KMS-11 (cell line): ENCODE results near the gene KRTAP27-1.

ENCODE experiments used
- H2AFZ ChIP-seq: fragments of 200-600 bp; sonication (generic); 2 replicates; pipeline ENCODE4 v1.6.1; 2016; ENCODE audit warnings: antibody characterized with exemption, mixed run types, low read depth
- H3K27ac ChIP-seq: fragments of 200-600 bp; sonication (generic); 2 replicates; pipeline ENCODE4 v1.6.1; 2016; ENCODE audit warnings: mild to moderate bottlenecking, mixed run types
- H3K27me3 ChIP-seq: fragments of 200-600 bp; sonication (generic); 2 replicates; pipeline ENCODE4 v1.6.1; 2017; ENCODE audit warnings: mild to moderate bottlenecking, low read depth, mixed run types, moderate library complexity; ENCODE audit not compliant: insufficient read depth
- H3K36me3 ChIP-seq: fragments of 200-600 bp; sonication (generic); 2 replicates; pipeline ENCODE4 v1.6.1; 2017; ENCODE audit warnings: mild to moderate bottlenecking, mixed run types; ENCODE audit not compliant: insufficient read depth
- H3K4me1 ChIP-seq: fragments of 200-600 bp; sonication (generic); 2 replicates; pipeline ENCODE4 v1.6.1; 2016; ENCODE audit warnings: mild to moderate bottlenecking, low read depth, mixed run types; ENCODE audit not compliant: poor library complexity, severe bottlenecking
- H3K4me2 ChIP-seq: fragments of 200-600 bp; sonication (generic); 2 replicates; pipeline ENCODE4 v1.7.0; 2016; ENCODE audit warnings: mild to moderate bottlenecking, mixed run types
- H3K4me3 ChIP-seq: fragments of 200-600 bp; sonication (generic); IDR thresholded peaks from 2 replicates; pipeline ENCODE4 v1.6.1; 2017; ENCODE audit warnings: low read depth, low read length, mixed read lengths; ENCODE audit not compliant: insufficient read depth
- H3K79me2 ChIP-seq: fragments of 200-600 bp; sonication (generic); 2 replicates; pipeline ENCODE4 v1.6.1; 2016; ENCODE audit warnings: low read depth, mixed run types; ENCODE audit not compliant: insufficient read depth
- H3K9ac ChIP-seq: fragments of 200-600 bp; sonication (generic); 2 replicates; pipeline ENCODE4 v1.6.1; 2016; ENCODE audit warnings: mild to moderate bottlenecking, mixed run types
- H4K20me1 ChIP-seq: fragments of 200-600 bp; sonication (generic); 2 replicates; pipeline ENCODE4 v1.6.1; 2016; ENCODE audit warnings: mild to moderate bottlenecking, mixed run types; ENCODE audit not compliant: insufficient read depth
- TF ChIP-seq, protein P1 (sequence below): fragments of 200-600 bp; sonication (generic); conservative IDR thresholded peaks from 2 replicates; pipeline ENCODE4 v1.6.1; 2017; ENCODE audit warnings: low read depth, mild to moderate bottlenecking, antibody characterized with exemption, low read length, moderate library complexity, mixed read lengths

The KRTAP27-1 gene

DNA sequence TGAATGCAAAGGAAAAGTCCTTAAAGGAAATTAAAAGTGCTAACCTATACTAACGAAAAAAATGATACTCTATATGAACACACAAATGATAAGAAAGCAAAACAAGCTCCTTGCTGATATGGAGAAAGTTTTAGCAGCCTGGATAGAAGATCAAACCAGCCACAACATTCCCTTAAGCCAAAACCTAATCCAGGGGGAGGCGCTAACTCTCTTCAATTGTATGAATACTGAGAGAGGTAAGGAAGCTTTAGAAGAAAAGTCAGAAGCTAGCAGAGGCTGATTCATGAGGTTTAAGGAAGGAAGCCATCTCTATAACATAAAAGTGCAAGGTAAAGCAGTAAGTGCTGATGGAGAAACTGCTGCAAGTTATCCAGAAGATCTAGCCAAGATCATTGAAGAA is 7.5 kb upstream of the KRTAP27-1 start:
- Histone ChIP-seq H2AFZ (no peak overlapping the region), H3K9ac (no peak overlapping the region), H3K4me3 (no peak overlapping the region), H4K20me1 (no peaks in the 10 kb centered on the region), H3K36me3 (no peaks in the 10 kb centered on the region), H3K27me3 (no peaks in the 10 kb centered on the region), H3K4me2 (no peak overlapping the region), H3K27ac (no peak overlapping the region), H3K4me1 (no peaks in the 10 kb centered on the region), H3K79me2 (no peaks in the 10 kb centered on the region)
- TF ChIP-seq, protein P1, sequence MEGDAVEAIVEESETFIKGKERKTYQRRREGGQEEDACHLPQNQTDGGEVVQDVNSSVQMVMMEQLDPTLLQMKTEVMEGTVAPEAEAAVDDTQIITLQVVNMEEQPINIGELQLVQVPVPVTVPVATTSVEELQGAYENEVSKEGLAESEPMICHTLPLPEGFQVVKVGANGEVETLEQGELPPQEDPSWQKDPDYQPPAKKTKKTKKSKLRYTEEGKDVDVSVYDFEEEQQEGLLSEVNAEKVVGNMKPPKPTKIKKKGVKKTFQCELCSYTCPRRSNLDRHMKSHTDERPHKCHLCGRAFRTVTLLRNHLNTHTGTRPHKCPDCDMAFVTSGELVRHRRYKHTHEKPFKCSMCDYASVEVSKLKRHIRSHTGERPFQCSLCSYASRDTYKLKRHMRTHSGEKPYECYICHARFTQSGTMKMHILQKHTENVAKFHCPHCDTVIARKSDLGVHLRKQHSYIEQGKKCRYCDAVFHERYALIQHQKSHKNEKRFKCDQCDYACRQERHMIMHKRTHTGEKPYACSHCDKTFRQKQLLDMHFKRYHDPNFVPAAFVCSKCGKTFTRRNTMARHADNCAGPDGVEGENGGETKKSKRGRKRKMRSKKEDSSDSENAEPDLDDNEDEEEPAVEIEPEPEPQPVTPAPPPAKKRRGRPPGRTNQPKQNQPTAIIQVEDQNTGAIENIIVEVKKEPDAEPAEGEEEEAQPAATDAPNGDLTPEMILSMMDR: no peak

DNA sequence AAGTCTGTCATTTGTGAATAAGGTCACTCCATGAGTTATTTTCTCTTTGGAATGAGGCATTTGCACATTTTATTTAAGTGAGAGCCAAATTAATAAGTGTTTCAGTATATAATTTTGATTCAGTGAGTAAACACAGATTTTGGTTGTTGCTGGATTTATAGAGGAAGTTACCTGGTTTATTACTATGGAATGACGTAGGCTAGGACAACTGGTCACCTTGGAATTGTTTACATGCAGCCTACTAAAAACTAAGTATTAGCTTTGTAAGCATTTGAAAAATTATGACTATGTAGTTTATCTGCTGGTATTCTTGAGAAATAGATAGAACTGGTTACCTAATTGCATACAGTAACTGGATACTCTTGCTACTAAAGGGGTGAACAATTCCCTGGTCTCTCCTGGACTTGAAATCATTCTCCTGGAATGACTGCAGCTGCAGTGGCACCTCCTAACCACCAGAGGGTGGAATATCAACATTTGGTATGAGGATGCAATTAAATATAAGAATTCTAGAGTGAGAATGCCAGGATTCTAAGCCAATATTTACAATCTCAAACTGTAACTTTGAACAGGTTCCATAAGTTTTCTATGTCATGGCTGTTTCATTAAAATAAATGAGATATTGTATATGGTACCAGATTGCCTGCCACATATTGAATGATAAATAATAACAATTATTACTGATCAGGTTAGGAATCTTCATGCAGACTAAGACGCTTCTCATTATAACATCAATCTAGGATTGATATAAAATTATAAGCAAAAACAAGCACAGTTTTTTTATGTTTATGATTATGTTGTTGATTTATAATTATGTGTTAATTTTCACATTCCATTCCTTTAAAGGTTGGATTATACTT is 3.5 kb upstream of the KRTAP27-1 start:
- TF ChIP-seq, protein P1: peak; percentile 98
- H3K27ac ChIP-seq: no peak overlapping the region

DNA sequence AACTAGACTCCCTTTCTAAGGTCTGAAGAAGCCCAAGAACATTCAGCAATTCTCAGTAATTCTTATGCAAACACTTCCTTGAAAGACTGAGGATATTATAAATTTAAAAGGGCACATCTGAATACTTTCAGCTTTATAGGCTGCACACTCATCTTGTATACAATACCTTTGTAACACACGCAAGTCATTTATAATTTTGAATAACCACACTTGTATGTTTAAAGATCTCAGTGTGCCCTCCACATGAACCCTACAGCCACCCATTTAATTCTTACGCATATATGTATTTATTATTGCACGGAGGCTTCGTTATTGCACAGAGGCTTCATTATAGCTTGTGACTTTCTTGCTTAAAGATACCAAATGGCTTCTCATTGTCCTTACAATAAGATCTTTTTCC is 1.2 kb upstream of the KRTAP27-1 start:
- Histone ChIP-seq H3K9ac (no peak overlapping the region), H2AFZ (no peak overlapping the region), H3K27ac (no peak overlapping the region), H3K4me3 (no peak overlapping the region), H3K27me3 (no peaks in the 10 kb centered on the region), H3K79me2 (no peaks in the 10 kb centered on the region), H3K4me1 (no peaks in the 10 kb centered on the region), H3K36me3 (no peaks in the 10 kb centered on the region), H3K4me2 (no peak overlapping the region), H4K20me1 (no peaks in the 10 kb centered on the region)
- TF ChIP-seq, protein P1: no peak

More for the DNA sequence above, 3.5 kb upstream of the KRTAP27-1 start:
- H2AFZ ChIP-seq: no peak overlapping the region
- no peaks in the 10 kb centered on the region for H4K20me1 ChIP-seq
- H3K4me3 ChIP-seq: no peak overlapping the region
- no peaks in the 10 kb centered on the region for H3K36me3 ChIP-seq
- H3K4me2 ChIP-seq: no peak overlapping the region
- H3K4me1 ChIP-seq: no peaks in the 10 kb centered on the region
- no peaks in the 10 kb centered on the region for H3K79me2 ChIP-seq
- H3K27me3 ChIP-seq: no peaks in the 10 kb centered on the region
- H3K9ac ChIP-seq: no peak overlapping the region

DNA sequence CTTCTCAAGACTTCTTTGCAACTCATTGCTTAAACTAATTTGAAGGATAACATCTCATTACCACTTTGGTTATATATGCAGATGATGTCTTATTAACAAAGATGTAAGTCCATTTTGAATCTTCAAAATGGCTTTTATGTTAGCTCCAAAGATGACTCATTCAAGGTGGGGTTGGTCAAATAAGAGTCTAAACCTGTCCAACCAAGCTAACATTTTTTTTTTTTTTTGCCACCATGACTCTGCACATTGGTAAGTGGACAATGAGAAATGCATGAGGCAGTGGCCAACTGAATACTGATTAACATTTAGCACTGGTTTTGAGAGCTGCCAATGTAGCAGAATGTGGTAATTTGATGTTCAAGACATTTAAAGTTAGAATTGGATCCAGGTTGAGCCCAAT is 278 bp upstream of the KRTAP27-1 start:
- no peak overlapping the region for H3K4me2 ChIP-seq
- no peak overlapping the region for H3K27ac ChIP-seq
- TF ChIP-seq, protein P1: no peak
- no peaks in the 10 kb centered on the region for H3K27me3 ChIP-seq
- no peaks in the 10 kb centered on the region for H4K20me1 ChIP-seq
- H3K4me3 ChIP-seq: no peak overlapping the region
- H3K36me3 ChIP-seq: no peaks in the 10 kb centered on the region
- no peaks in the 10 kb centered on the region for H3K4me1 ChIP-seq
- no peak overlapping the region for H2AFZ ChIP-seq
- H3K79me2 ChIP-seq: no peaks in the 10 kb centered on the region
- H3K9ac ChIP-seq: no peak overlapping the region
